IMR-90 (cell line): ENCODE data around the gene NRXN2.

ENCODE experiments used
- RAD21 ChIP-seq: IDR thresholded peaks from 2 replicates; pipeline ENCODE4 v1.6.1; 2012; ENCODE audit warnings: low read length, improper control_type of control experiment
- SMC3 ChIP-seq: fragments of 150-350 bp; IDR thresholded peaks from 2 replicates; pipeline ENCODE4 v1.6.1; 2016; ENCODE audit warnings: low read depth, mild to moderate bottlenecking, antibody characterized with exemption, low read length, moderate library complexity
- TF ChIP-seq, protein P1 (sequence below): conservative IDR thresholded peaks from 2 replicates; pipeline ENCODE4 v1.5.1; 2012; ENCODE audit warnings: mild to moderate bottlenecking, low read depth, low read length, improper control_type of control experiment

- TF ChIP-seq, protein P1, sequence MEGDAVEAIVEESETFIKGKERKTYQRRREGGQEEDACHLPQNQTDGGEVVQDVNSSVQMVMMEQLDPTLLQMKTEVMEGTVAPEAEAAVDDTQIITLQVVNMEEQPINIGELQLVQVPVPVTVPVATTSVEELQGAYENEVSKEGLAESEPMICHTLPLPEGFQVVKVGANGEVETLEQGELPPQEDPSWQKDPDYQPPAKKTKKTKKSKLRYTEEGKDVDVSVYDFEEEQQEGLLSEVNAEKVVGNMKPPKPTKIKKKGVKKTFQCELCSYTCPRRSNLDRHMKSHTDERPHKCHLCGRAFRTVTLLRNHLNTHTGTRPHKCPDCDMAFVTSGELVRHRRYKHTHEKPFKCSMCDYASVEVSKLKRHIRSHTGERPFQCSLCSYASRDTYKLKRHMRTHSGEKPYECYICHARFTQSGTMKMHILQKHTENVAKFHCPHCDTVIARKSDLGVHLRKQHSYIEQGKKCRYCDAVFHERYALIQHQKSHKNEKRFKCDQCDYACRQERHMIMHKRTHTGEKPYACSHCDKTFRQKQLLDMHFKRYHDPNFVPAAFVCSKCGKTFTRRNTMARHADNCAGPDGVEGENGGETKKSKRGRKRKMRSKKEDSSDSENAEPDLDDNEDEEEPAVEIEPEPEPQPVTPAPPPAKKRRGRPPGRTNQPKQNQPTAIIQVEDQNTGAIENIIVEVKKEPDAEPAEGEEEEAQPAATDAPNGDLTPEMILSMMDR = no peak
- TF ChIP-seq RAD21 (no peak), SMC3 (no peak)
Observed at GRCh38 chr11:64619811-64620380, 103.1 kb downstream of the NRXN2 start.
